Measurements from ENCODE around the gene NPIPB6.
"Not testable (repeated sequence)": the region's sequence is repeated elsewhere in the genome, so short reads cannot be mapped to it uniquely, and the experiment has no call there.

GRCh38 chr16:28336940-28337710 lies 26.2 kb downstream of the NPIPB6 start:
- not testable (repeated sequence) for TF ChIP-seq POLR2AphosphoS5, POLR2A (IDR thresholded peaks at IDR 0.05)
- TF ChIP-seq, protein P1, sequence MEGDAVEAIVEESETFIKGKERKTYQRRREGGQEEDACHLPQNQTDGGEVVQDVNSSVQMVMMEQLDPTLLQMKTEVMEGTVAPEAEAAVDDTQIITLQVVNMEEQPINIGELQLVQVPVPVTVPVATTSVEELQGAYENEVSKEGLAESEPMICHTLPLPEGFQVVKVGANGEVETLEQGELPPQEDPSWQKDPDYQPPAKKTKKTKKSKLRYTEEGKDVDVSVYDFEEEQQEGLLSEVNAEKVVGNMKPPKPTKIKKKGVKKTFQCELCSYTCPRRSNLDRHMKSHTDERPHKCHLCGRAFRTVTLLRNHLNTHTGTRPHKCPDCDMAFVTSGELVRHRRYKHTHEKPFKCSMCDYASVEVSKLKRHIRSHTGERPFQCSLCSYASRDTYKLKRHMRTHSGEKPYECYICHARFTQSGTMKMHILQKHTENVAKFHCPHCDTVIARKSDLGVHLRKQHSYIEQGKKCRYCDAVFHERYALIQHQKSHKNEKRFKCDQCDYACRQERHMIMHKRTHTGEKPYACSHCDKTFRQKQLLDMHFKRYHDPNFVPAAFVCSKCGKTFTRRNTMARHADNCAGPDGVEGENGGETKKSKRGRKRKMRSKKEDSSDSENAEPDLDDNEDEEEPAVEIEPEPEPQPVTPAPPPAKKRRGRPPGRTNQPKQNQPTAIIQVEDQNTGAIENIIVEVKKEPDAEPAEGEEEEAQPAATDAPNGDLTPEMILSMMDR (IDR thresholded peaks at IDR 0.05) = not testable (repeated sequence)
